Endothelial cell of umbilical vein (primary cell): ENCODE results near the gene ZNF474. TPM values are rescaled to one million over a fixed set of nuclear protein-coding genes. Genes with fewer than 3 reads are reported as not detected.
A peak's percentile ranks its signal among the peaks of the same experiment; 100 is the strongest.

Experiments used
- Bru-seq: library from RNA; stranded (reverse); fragments of 400-500 nt; gene quantifications from one replicate; lab custom pipeline; 2021; lab: Mats Ljungman, UMichigan
- BruChase-seq, 2 experiments: library from RNA; stranded (reverse); fragments of 400-500 nt; gene quantifications; one replicate each; lab custom pipeline; 2021; lab: Mats Ljungman, UMichigan
- BruUV-seq: library from RNA; stranded (reverse); fragments of 400-500 nt; replicated peaks from 2 replicates; lab custom pipeline; 2021; lab: Mats Ljungman, UMichigan
- CTCF ChIA-PET: fragments of 300-600, 350-600 bp; sonication (Branson Sonifier 250); formaldehyde crosslinking; loops from one replicate; lab custom pipeline; 2021; ENCODE audit warnings: antibody characterized with exemption, inconsistent platforms; lab: Charles Lee
- POLR2A ChIA-PET: fragments of 300-600, 350-600 bp; sonication (Branson Sonifier 250); formaldehyde crosslinking; loops from one replicate; lab custom pipeline; 2021; ENCODE audit warnings: antibody characterized with exemption, inconsistent platforms; lab: Charles Lee
- DNase-seq: peaks from one replicate; pipeline ENCODE4 v3.0.0-alpha.2; 2011; ENCODE audit warnings: low read depth, low spot score
- FAIRE-seq: peaks from 2 replicates; lab custom pipeline; 2011; peaks lifted over from hg19 to GRCh38; lab: Jason Lieb, UNC
- H2AFZ ChIP-seq: 2 replicates; pipeline ENCODE4 v1.6.0; 2012; ENCODE audit warnings: low read depth, low read length, control low read depth, inconsistent platforms
- H3K27ac ChIP-seq: 2 replicates; pipeline ENCODE4 v1.5.1; 2011; ENCODE audit warnings: low read depth, mild to moderate bottlenecking, control low read depth, low read length, moderate library complexity; ENCODE audit not compliant: insufficient read depth
- H3K27me3 ChIP-seq, 2 experiments: 2 replicates each; pipeline versions ENCODE4 v1.6.0 to v1.6.1; 2011; ENCODE audit warnings: low read length in 2 of 2, mixed read lengths in 1 of 2; ENCODE audit not compliant: control insufficient read depth in 2 of 2, insufficient read depth in 2 of 2
- H3K36me3 ChIP-seq, 2 experiments: 2 replicates in 1 of 2; 3 replicates in 1 of 2; pipeline ENCODE4 v1.5.1; 2011; ENCODE audit warnings: low read length in 2 of 2, mild to moderate bottlenecking in 1 of 2, moderate library complexity in 1 of 2; ENCODE audit not compliant: control insufficient read depth in 2 of 2, insufficient read depth in 2 of 2; ENCODE audit errors: extremely low read depth in 1 of 2
- H3K4me1 ChIP-seq: 3 replicates; pipeline ENCODE4 v1.5.1; 2011; ENCODE audit warnings: mild to moderate bottlenecking, low read length; ENCODE audit not compliant: control insufficient read depth, insufficient read depth; ENCODE audit errors: extremely low read depth
- H3K4me2 ChIP-seq: 2 replicates; pipeline ENCODE4 v1.6.1; 2011; ENCODE audit warnings: low read length, control low read depth, mixed read lengths; ENCODE audit not compliant: insufficient read depth
- H3K4me3 ChIP-seq, 3 experiments: fragments of 200-600 bp in 1 of 3; sonication (generic), shearing (Covaris generic) in 1 of 3; replicated peaks in 1 of 3; 2 replicates each; pipeline ENCODE4 v1.5.1; 2011 to 2016; ENCODE audit warnings: control low read depth in 3 of 3, low read length in 3 of 3, mild to moderate bottlenecking in 2 of 3, inconsistent platforms in 1 of 3, low read depth in 1 of 3, moderate library complexity in 1 of 3; ENCODE audit not compliant: insufficient read depth in 1 of 3
- H3K79me2 ChIP-seq: 2 replicates; pipeline ENCODE4 v1.6.0; 2012; ENCODE audit warnings: low read length, inconsistent platforms; ENCODE audit not compliant: control insufficient read depth, insufficient read depth
- H3K9ac ChIP-seq: replicated peaks from 2 replicates; pipeline ENCODE3; 2011; ENCODE audit warnings: low read length, control low read depth; ENCODE audit not compliant: insufficient read depth; ENCODE audit errors: extremely low read depth
- H3K9me1 ChIP-seq: replicated peaks from 3 replicates; pipeline ENCODE4 v1.6.0; 2011; ENCODE audit warnings: mild to moderate bottlenecking, low read length; ENCODE audit not compliant: control insufficient read depth, insufficient read depth; ENCODE audit errors: extremely low read depth
- H3K9me3 ChIP-seq: replicated peaks from 2 replicates; pipeline ENCODE4 v1.5.1; 2012; ENCODE audit warnings: low read length, inconsistent platforms; ENCODE audit not compliant: control insufficient read depth, insufficient read depth
- H4K20me1 ChIP-seq: replicated peaks from 2 replicates; pipeline ENCODE3; 2011; ENCODE audit warnings: mild to moderate bottlenecking, low read length; ENCODE audit not compliant: control insufficient read depth, insufficient read depth; ENCODE audit errors: extremely low read depth
- CTCF ChIP-seq, 2 donors: IDR thresholded peaks; 1 replicate in 1 of 2; 2 replicates in 1 of 2; pipeline ENCODE4 v1.5.1; 2011; ENCODE audit warnings: low read length in 2 of 2, mild to moderate bottlenecking in 2 of 2, moderate library complexity in 2 of 2, control low read depth in 1 of 2, inconsistent platforms in 1 of 2, low read depth in 1 of 2; ENCODE audit not compliant: insufficient read depth in 1 of 2; ENCODE audit errors: extremely low read depth in 1 of 2
- EZH2 ChIP-seq: IDR thresholded peaks from 2 replicates; pipeline ENCODE4 v1.6.1; 2012; ENCODE audit warnings: borderline replicate concordance, low read depth, mild to moderate bottlenecking, moderate library complexity, low read length, inconsistent platforms; ENCODE audit not compliant: severe bottlenecking
- FOS ChIP-seq: IDR thresholded peaks from 2 replicates; pipeline ENCODE4 v1.6.1; 2011; ENCODE audit warnings: mild to moderate bottlenecking, low read length, moderate library complexity, borderline replicate concordance; ENCODE audit not compliant: insufficient read depth
- JUN ChIP-seq: IDR thresholded peaks from 2 replicates; pipeline ENCODE4 v1.6.1; 2011; ENCODE audit warnings: borderline replicate concordance, low read depth; ENCODE audit not compliant: insufficient read length, insufficient read depth
- MAX ChIP-seq: IDR thresholded peaks from 2 replicates; pipeline ENCODE4 v1.6.1; 2011; ENCODE audit not compliant: insufficient read depth, insufficient read length
- POLR2A ChIP-seq: IDR thresholded peaks from 2 replicates; pipeline ENCODE4 v1.6.1; 2012; ENCODE audit warnings: low read depth, mild to moderate bottlenecking, control low read depth, low read length
- POLR2AphosphoS5 ChIP-seq: IDR thresholded peaks from 2 replicates; pipeline ENCODE4 v1.6.1; 2012; ENCODE audit warnings: low read depth, mild to moderate bottlenecking, control low read depth, low read length, moderate library complexity; ENCODE audit not compliant: insufficient read depth
- dilution Hi-C: fragments of 300-500 bp; cut with MboI; formaldehyde crosslinking; loops from one replicate; pipeline ENCODE4 v1.15.0; 2019; ENCODE audit warnings: low sequenced_read_pairs; ENCODE audit not compliant: extremely low pct_ligation_motif_present
- intact Hi-C: fragments of 100-400 bp; cut with micrococcal nuclease; formaldehyde crosslinking; loops from one replicate; pipeline ENCODE4 v1.10.0; 2022
- long read RNA-seq: library from polyadenylated mRNA; stranded (forward); transcript quantifications from one replicate; pipeline ENCODE4 v2.0.0, GENCODE V29; 2021
- polyA minus RNA-seq, 3 experiments: library from RNA; depleted of rRNA, polyadenylated mRNA; stranded (reverse); fragments of >200 nt; gene quantifications; 1 replicate in 1 of 3; 2 replicates in 2 of 3; pipeline ENCODE4 v1.2.3, GENCODE V29; 2011
- polyA plus RNA-seq, 4 experiments: library from polyadenylated mRNA; depleted of rRNA in 3 of 4; stranded (reverse) in 3 of 4; unstranded in 1 of 4; fragments of >200 nt; gene quantifications; 2 replicates each; pipeline versions ENCODE4 v1.2.1 to v1.2.3, GENCODE V29; 2011 to 2012; ENCODE audit warnings: missing spikeins in 1 of 4
- total RNA-seq: library from RNA; stranded (reverse); gene quantifications from 2 replicates; pipeline ENCODE4 v1.2.3, GENCODE V29; 2021

Gene ZNF474
- total RNA-seq (0.16 TPM in 1 of 2 replicates, not detected in the other), polyA plus RNA-seq (0.03 TPM in 2 replicates), polyA minus RNA-seq (not detected in 2 replicates), Bru-seq, nascent RNA (percentile 32 among the genes with signal in this experiment), BruChase-seq, experiment 1, labeled RNA remaining after a 6-hour chase (percentile 30 among the genes with signal in this experiment), BruChase-seq, experiment 2, labeled RNA remaining after a 2-hour chase (percentile 39 among the genes with signal in this experiment)
- polyA plus RNA-seq (2011; cell fraction: cytosol; rRNA removed): 0.03 and 0.04 TPM in 2 replicates
- polyA plus RNA-seq (2011; cell fraction: nucleus; rRNA removed): 0.24 and 0.38 TPM in 2 replicates
- polyA plus RNA-seq (2012): not detected in 2 replicates
- not detected for polyA minus RNA-seq (2011; cell fraction: cytosol; rRNA and poly(A)+ RNA removed)
- 0.29 and 0.63 TPM in 2 replicates for polyA minus RNA-seq (2011; cell fraction: nucleus; rRNA and poly(A)+ RNA removed)
- long read RNA-seq: 0 reads

- intact Hi-C loops: loop anchor here (1.0 to 2.0 kb wide), 3 partner anchors 17 to 160 kb away; no protein-coding TSS in a partner anchor
- H3K9me1 ChIP-seq: no peaks in the 10 kb centered on the region
- H3K4me2 ChIP-seq: peak within 1 kb of the TSS; percentile 5
- no peaks in the 10 kb centered on the region for H3K27me3 ChIP-seq
- no peaks in the 10 kb centered on the region for H3K79me2 ChIP-seq
- TF ChIP-seq EZH2: no peak
- peak; percentile 25 for TF ChIP-seq JUN
- no peak for TF ChIP-seq FOS
- peak within 1 kb of the TSS; percentile 17 for H2AFZ ChIP-seq
- FAIRE-seq (peak; percentile 69), DNase-seq (peak; percentile 91)
- no peak within 1 kb of the TSS for H3K4me3 ChIP-seq
- BruUV-seq: no TSS peak
- CTCF ChIA-PET: interaction anchor here (0.8 to 1.2 kb wide), 4 partner anchors 27 to 66 kb away, joined by 3 to 5 read pairs (median 4); no protein-coding TSS in a partner anchor
- no peaks in the 10 kb centered on the region for H3K4me1 ChIP-seq
- peak within 1 kb of the TSS; percentile 19 for H3K9ac ChIP-seq
- no peaks in the 10 kb centered on the region for H3K9me3 ChIP-seq
- POLR2A ChIA-PET: no interaction called here
- H3K27ac ChIP-seq: no peak within 1 kb of the TSS
- H3K36me3 ChIP-seq: no peaks in the 10 kb centered on the region
- H4K20me1 ChIP-seq: no peaks in the 10 kb centered on the region
- dilution Hi-C loops: no loop called here
Measured at GRCh38 chr5:122129306-122129705, at the start of gene ZNF474. TSS of gene ZNF474 (plus strand) at chr5:122129546. CDS start at chr5:122151991, 22,445 bp downstream.

GRCh38 chr5:122081541-122081940 lies 47.8 kb upstream of the ZNF474 start:
- no peaks in the 10 kb centered on the region for H3K27me3 ChIP-seq
- ChIA-PET POLR2A (no interaction called here), CTCF (interaction anchor here (1.6 to 1.9 kb wide), 3 partner anchors 10 to 75 kb away, joined by 3 to 6 read pairs (median 5); no protein-coding TSS in a partner anchor)
- peaks cover 12% of the 10 kb centered on the region for H3K4me1 ChIP-seq
- no peak overlapping the region for H2AFZ ChIP-seq
- no peak for FAIRE-seq
- no peaks in the 10 kb centered on the region for H4K20me1 ChIP-seq
- no peak overlapping the region for H3K27ac ChIP-seq
- intact Hi-C loops: no loop called here
- H3K4me3 ChIP-seq: no peak overlapping the region
- DNase-seq: no peak
- H3K9ac ChIP-seq: no peak overlapping the region
- no TSS peak for BruUV-seq
- TF ChIP-seq CTCF (IDR thresholded peaks at IDR 0.05; ENCODE audit: extremely low read depth in 1 of 2, insufficient read depth in 1 of 2, low read depth in 1 of 2, low read length in 2 of 2) (no peak), MAX (no peak), JUN (no peak), POLR2AphosphoS5 (no peak), POLR2A (no peak)
- H3K9me1 ChIP-seq: no peaks in the 10 kb centered on the region
- H3K36me3 ChIP-seq: no peaks in the 10 kb centered on the region
- peaks cover 3% of the 10 kb centered on the region for H3K79me2 ChIP-seq
- no peaks in the 10 kb centered on the region for H3K9me3 ChIP-seq
- no peak overlapping the region for H3K4me2 ChIP-seq
- dilution Hi-C loops: loop anchor here (25.0 kb wide), 1 partner anchor 106 kb away; no protein-coding TSS in a partner anchor
